HUES64 (cell line): ENCODE results near the gene POTEG.
"Not testable (repeated sequence)": the region's sequence is repeated elsewhere in the genome, so short reads cannot be mapped to it uniquely, and the experiment has no call there.

ENCODE experiments used
- H3K27ac ChIP-seq: 2 replicates; pipeline ENCODE4 v1.7.0; 2013; ENCODE audit warnings: low read depth, low read length, inconsistent platforms
- H3K27me3 ChIP-seq: 2 replicates; pipeline ENCODE4 v1.6.1; 2013; ENCODE audit warnings: mild to moderate bottlenecking, low read length; ENCODE audit not compliant: insufficient read depth
- H3K36me3 ChIP-seq: 2 replicates; pipeline ENCODE4 v1.6.1; 2013; ENCODE audit warnings: mild to moderate bottlenecking, low read length; ENCODE audit not compliant: insufficient read depth
- H3K4me1 ChIP-seq: 2 replicates; pipeline ENCODE4 v1.6.1; 2013; ENCODE audit warnings: mild to moderate bottlenecking, low read length, moderate library complexity; ENCODE audit not compliant: insufficient read depth
- H3K4me3 ChIP-seq: 2 replicates; pipeline ENCODE4 v1.5.1; 2013; ENCODE audit warnings: mild to moderate bottlenecking, low read length, moderate library complexity
- H3K9ac ChIP-seq: 2 replicates; pipeline ENCODE4 v1.6.1; 2013; ENCODE audit warnings: mild to moderate bottlenecking, low read depth, low read length
- H3K9me3 ChIP-seq: 2 replicates; pipeline ENCODE4 v1.6.1; 2013; ENCODE audit warnings: low read depth, low read length; ENCODE audit not compliant: insufficient read depth
- WGBS: fragments of 150-250, 120-280 bp; methylation state at CpG from one replicate; pipeline ENCODE4 v1.1.7; 2013; ENCODE audit warnings: missing lambda C conversion rate; 5-methylcytosine and 5-hydroxymethylcytosine counted together

The POTEG gene

GRCh38 chr14:19408519-19408918, 25.6 kb downstream of the POTEG start:
- 82% methylated on average over 7 of the region's 13 CpGs for WGBS
- not testable (repeated sequence) for H3K4me3 ChIP-seq, H3K9me3 ChIP-seq, H3K27ac ChIP-seq, H3K9ac ChIP-seq, H3K4me1 ChIP-seq, H3K36me3 ChIP-seq, H3K27me3 ChIP-seq

GRCh38 chr14:19402097-19402496, 32.0 kb downstream of the POTEG start:
- not testable (repeated sequence) for H3K27me3 ChIP-seq, H3K27ac ChIP-seq, H3K9ac ChIP-seq, H3K4me1 ChIP-seq, H3K36me3 ChIP-seq, H3K4me3 ChIP-seq, H3K9me3 ChIP-seq
- 93% methylated on average over 14 of the region's 18 CpGs for WGBS

- whole genome bisulfite sequencing, result 95% methylated on average over 4 of the region's 12 CpGs
- not testable (repeated sequence) for H3K9me3 ChIP-seq, H3K27me3 ChIP-seq, H3K4me3 ChIP-seq, H3K27ac ChIP-seq, H3K9ac ChIP-seq, H3K36me3 ChIP-seq, H3K4me1 ChIP-seq
Measured at GRCh38 chr14:19394727-19395126, 39.4 kb downstream of the POTEG start.

- WGBS, result 83% methylated on average over 8 of the region's 10 CpGs
- H3K4me3 ChIP-seq, H3K9ac ChIP-seq, H3K9me3 ChIP-seq, H3K36me3 ChIP-seq, H3K27ac ChIP-seq, H3K27me3 ChIP-seq, H3K4me1 ChIP-seq: not testable (repeated sequence)
Measured at GRCh38 chr14:19390230-19390629, 43.9 kb downstream of the POTEG start.

GRCh38 chr14:19388741-19389140, 45.4 kb downstream of the POTEG start:
- H3K27ac ChIP-seq, H3K4me3 ChIP-seq, H3K27me3 ChIP-seq, H3K9ac ChIP-seq, H3K4me1 ChIP-seq, H3K9me3 ChIP-seq, H3K36me3 ChIP-seq: not testable (repeated sequence)
- 79% methylated on average over 3 of the region's 4 CpGs for WGBS

DNA sequence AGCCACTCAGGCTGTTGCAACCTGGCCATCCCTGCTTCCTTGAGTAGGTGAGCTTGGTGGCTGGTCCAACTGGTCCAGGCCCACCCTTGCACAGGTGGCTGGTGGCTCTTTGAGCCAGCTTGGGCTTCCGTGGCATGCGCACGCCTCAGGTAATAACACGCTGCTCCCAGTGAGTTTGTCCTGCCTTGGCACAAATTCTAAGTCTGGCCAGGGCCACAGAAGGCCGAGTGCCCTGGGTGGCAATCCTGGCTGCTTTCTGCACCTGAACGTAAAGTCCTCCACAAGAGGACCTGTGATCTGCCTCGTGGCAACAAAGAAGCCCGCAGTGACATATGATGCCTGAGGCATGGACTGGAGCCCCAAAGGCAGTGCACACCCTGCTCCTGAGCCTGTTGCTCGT, 47.1 kb downstream of the POTEG start:
- not testable (repeated sequence) for H3K36me3 ChIP-seq, H3K4me3 ChIP-seq, H3K9me3 ChIP-seq, H3K27me3 ChIP-seq, H3K27ac ChIP-seq, H3K4me1 ChIP-seq, H3K9ac ChIP-seq
- WGBS, result 90% methylated on average over 8 of the region's 9 CpGs

DNA sequence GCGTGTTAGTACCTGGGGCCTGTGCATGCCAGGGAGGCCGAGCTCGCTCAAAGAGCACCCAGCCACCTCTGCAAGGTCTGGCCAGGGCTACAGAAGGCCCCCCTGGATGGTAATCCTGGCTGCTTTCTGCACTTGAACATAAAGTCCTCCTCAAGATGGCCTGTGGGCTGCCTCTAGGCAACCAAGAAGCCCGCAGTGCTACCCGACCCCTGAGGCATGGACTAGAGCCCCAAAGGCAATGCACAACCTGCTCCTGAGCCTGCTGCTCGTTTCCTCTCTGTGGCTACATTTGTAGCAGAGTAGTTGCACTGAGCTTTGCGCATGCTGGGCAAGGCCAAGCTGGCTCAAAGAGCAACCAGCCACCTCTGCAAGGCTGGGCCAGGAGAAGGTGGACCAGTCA, 47.8 kb downstream of the POTEG start:
- not testable (repeated sequence) for H3K9ac ChIP-seq, H3K4me3 ChIP-seq, H3K36me3 ChIP-seq, H3K27me3 ChIP-seq, H3K27ac ChIP-seq, H3K4me1 ChIP-seq
- H3K9me3 ChIP-seq, result peaks cover 16% of the 10 kb centered on the region
- WGBS, result 95% methylated on average over 2 of the region's 7 CpGs

- peaks cover 20% of the 10 kb centered on the region for H3K9me3 ChIP-seq
- H3K27me3 ChIP-seq, H3K27ac ChIP-seq, H3K9ac ChIP-seq, H3K4me3 ChIP-seq, H3K36me3 ChIP-seq, H3K4me1 ChIP-seq: not testable (repeated sequence)
- 69% methylated on average over 2 of the region's 6 CpGs for WGBS
Measured at GRCh38 chr14:19384088-19384781, 49.9 kb downstream of the POTEG start.

- H3K9me3 ChIP-seq, result peaks cover 20% of the 10 kb centered on the region
- H3K4me1 ChIP-seq, H3K36me3 ChIP-seq, H3K27ac ChIP-seq, H3K4me3 ChIP-seq, H3K27me3 ChIP-seq, H3K9ac ChIP-seq: not testable (repeated sequence)
- no CpG with 5 or more reads among the region's 6 CpGs for WGBS
Measured at GRCh38 chr14:19383008-19383584, 51.0 kb downstream of the POTEG start.

- not testable (repeated sequence) for H3K4me1 ChIP-seq, H3K36me3 ChIP-seq, H3K27me3 ChIP-seq, H3K9ac ChIP-seq, H3K27ac ChIP-seq, H3K4me3 ChIP-seq
- H3K9me3 ChIP-seq, result peaks cover 28% of the 10 kb centered on the region
- 50% methylated on average over 1 of the region's 1 CpG for WGBS
Measured at GRCh38 chr14:19380137-19380536, 54.0 kb downstream of the POTEG start.

GRCh38 chr14:19374451-19374903, 59.7 kb downstream of the POTEG start:
- H3K4me1 ChIP-seq, H3K9ac ChIP-seq, H3K27ac ChIP-seq, H3K27me3 ChIP-seq, H3K4me3 ChIP-seq, H3K36me3 ChIP-seq: not testable (repeated sequence)
- peaks cover 23% of the 10 kb centered on the region for H3K9me3 ChIP-seq
- 86% methylated on average over 13 of the region's 13 CpGs for WGBS
